Right cardiac atrium (tissue), 5 donors: ENCODE results near the gene LRRC32. TPM values are rescaled to one million over a fixed set of nuclear protein-coding genes. Genes with fewer than 3 reads are reported as not detected.

ENCODE experiments used
- ATAC-seq, 2 donors: fragments of 200-7000 bp; cut with Tn5 transposase; one replicate each; pipeline versions ENCODE4 v1.8.0 to v1.9.1; 2020; ENCODE audit warnings: moderate library complexity in 2 of 2, mild to moderate bottlenecking in 1 of 2
- DNase-seq, 3 donors: peaks; one replicate each; pipeline ENCODE4 v3.0.0-alpha.2; 2020
- H3K27ac ChIP-seq: one replicate; pipeline ENCODE4 v1.5.1; 2013; ENCODE audit warnings: mild to moderate bottlenecking, low read length, control low read depth, moderate library complexity
- H3K27me3 ChIP-seq: one replicate; pipeline ENCODE4 v1.6.1; 2013; ENCODE audit not compliant: control insufficient read depth, insufficient read depth
- H3K4me1 ChIP-seq: one replicate; pipeline ENCODE4 v1.6.1; 2013; ENCODE audit warnings: low read length; ENCODE audit not compliant: control insufficient read depth, insufficient read depth
- H3K4me3 ChIP-seq: one replicate; pipeline ENCODE4 v1.5.1; 2013; ENCODE audit warnings: low read length, control low read depth
- H3K9me3 ChIP-seq: one replicate; pipeline ENCODE4 v1.6.1; 2013; ENCODE audit warnings: low read length; ENCODE audit not compliant: control insufficient read depth
- WGBS: extraction: QIAGEN DNeasy Blood & Tissue Kit; methylation state at CpG from one replicate; pipeline ENCODE4 v1.1.7; 2013; 5-methylcytosine and 5-hydroxymethylcytosine counted together
- intact Hi-C, 4 donors: fragments of 100-400 bp; cut with DNase I; formaldehyde crosslinking; loops; one replicate each; pipeline versions ENCODE4 v1.11.0 to v1.14.0; 2022 to 2023
- polyA plus RNA-seq: library from polyadenylated mRNA; stranded (reverse); fragments of 200-250 nt; gene quantifications from one replicate; pipeline ENCODE4 v1.2.3, GENCODE V29; 2013
- total RNA-seq, 4 donors: library from RNA; stranded (reverse); fragmentation: NEBNext Ultra II Directional; extraction: Animal tissue kit (Norgen Biotek cat#: 25700); gene quantifications; one replicate each; pipeline ENCODE4 v1.2.1, GENCODE V29; 2021
- donor health status: healthy with polysubstance abuse.
- donor health status: DM: no; HTN: yes; CAD: no.
- donor health status: DM: no; HTN: no; CAD: no.
- donor health status: DM: no; HTN: yes; CAD: no; lungs with severe emphysema.
- donor health status: DM: yes; HTN: yes; CAD: no.

LRRC32 gene
- total and polyA plus RNA-seq, 5 donors = 27.7 to 72.1 (median 47.1) TPM

DNA sequence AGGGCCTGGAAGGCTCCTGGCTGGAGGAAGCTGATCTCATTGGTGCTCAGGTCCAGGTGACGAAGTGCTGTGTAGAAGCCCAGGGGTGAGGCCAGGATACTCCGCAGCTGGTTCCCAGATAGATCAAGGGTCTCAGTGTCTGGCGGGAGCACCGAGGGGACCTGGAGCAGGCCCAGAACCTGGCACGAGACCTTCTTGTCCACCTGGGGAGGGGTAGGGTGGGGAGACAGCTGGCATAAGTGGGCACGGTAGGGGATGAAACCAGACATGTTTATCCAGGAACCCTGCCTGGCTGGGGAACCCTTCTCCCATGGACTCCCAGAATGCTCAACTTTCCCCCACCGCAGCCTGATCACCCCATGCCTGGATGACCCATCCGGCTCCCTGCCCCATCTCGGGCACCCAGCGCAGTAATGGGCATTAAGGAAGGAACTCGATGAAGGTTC, 9.2 kb downstream of the LRRC32 start:
- H3K4me1 ChIP-seq = no peaks in the 10 kb centered on the region
- H3K27ac ChIP-seq = no peak overlapping the region
- intact Hi-C loops = no loop called here

DNA sequence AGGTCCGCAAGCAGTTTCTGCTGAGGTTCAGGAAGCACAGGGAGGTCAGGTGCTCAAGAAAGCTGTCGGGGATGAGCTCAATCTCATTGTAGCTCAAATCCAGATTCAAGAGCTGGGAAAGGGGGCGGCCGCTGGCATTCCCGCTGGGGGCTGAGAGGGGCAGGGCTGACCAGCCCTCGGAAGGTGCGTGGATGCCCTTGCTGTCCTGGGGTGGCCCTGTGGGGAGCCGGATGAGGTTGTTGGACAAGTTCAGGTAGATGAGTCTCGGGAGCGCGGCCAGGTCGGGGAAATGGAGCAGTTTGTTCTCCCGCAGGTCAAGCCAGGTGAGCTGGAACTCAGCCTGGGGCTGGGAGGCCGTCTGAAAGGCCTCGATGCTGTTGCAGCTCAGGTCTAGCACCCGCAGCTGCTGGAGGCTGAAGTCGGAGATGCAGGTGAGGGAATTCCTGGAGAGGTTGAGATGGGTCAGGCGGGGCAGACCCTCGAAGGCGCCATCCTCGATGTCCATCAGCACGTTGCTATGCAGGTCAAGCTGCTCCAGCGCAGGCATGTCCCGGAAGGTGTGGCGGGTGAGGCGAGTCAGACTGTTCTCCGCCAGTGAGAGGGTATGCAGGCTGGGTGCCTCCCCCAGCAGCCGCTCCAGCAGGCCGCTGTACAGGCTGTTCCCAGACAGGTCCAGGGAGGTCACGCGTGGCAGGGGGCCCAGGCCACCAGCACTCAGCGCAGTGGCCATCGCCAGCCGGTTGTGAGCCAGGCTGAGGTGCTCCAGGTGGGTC, 9.8 kb downstream of the LRRC32 start:
- WGBS = 91% methylated on average over 34 of the region's 34 CpGs
- Histone ChIP-seq H3K27ac (no peak overlapping the region), H3K4me3 (no peak overlapping the region), H3K4me1 (no peaks in the 10 kb centered on the region), H3K9me3 (no peaks in the 10 kb centered on the region), H3K27me3 (no peaks in the 10 kb centered on the region)
- intact Hi-C loops = no loop called here
- ATAC-seq = no peak
- peak in 1 of 3 donors; percentile 63 for DNase-seq

More for the DNA sequence above, 9.2 kb downstream of the LRRC32 start:
- Histone ChIP-seq H3K4me3 (no peak overlapping the region), H3K27me3 (no peaks in the 10 kb centered on the region), H3K9me3 (no peaks in the 10 kb centered on the region)
- 91% methylated on average over 11 of the region's 11 CpGs for WGBS
- no peak for ATAC-seq
- DNase-seq = no peak

DNA sequence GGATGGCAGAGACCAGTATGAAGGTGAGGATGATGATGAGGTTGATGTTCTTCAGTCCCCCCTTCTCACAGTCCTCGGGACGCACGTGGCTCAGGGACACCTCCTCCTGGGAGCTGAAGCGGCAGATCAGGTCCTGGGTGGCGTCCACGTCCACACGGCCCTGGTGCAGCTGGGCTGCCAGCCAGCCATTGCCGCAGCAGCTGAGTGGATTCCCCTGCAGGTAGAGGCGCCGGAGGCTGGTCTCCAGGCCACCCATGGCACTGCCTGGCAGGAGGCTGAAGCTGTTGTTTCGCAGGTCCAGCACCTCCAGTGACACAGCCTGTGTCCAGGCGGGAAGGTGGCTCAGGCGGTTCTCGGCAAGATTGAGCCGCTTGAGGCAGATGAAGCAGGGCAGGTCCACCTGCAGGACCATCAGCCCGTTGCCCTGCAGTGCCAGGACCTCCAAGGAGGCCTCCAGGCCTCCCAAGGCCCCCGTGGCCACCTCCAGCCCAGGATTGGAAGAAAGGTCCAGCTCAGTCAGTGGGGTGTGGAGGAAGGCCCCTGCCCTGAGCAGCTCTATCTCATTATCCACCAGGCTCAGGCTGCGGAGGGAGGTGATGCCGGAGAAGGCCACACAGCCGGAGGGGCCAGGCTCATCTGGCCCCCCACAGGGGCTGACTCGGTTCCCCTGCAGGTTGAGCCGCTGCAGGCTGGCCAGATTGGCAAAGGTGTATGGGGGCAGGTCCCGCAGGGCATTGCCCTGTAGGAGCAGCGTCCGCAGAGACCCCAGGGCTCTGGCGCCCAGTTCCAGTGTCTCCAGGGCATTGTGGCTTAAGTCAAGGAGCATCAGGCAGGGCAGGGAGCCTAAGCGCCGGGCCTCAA, 10.6 kb downstream of the LRRC32 start:
- WGBS = 93% methylated on average over 28 of the region's 28 CpGs
- Histone ChIP-seq H3K4me1 (peaks cover 2% of the 10 kb centered on the region), H3K9me3 (no peaks in the 10 kb centered on the region), H3K27ac (no peak overlapping the region), H3K4me3 (no peak overlapping the region), H3K27me3 (no peaks in the 10 kb centered on the region)
- intact Hi-C loops = no loop called here
- peak in 1 of 3 donors; percentile 57 for DNase-seq
- no peak for ATAC-seq

DNA sequence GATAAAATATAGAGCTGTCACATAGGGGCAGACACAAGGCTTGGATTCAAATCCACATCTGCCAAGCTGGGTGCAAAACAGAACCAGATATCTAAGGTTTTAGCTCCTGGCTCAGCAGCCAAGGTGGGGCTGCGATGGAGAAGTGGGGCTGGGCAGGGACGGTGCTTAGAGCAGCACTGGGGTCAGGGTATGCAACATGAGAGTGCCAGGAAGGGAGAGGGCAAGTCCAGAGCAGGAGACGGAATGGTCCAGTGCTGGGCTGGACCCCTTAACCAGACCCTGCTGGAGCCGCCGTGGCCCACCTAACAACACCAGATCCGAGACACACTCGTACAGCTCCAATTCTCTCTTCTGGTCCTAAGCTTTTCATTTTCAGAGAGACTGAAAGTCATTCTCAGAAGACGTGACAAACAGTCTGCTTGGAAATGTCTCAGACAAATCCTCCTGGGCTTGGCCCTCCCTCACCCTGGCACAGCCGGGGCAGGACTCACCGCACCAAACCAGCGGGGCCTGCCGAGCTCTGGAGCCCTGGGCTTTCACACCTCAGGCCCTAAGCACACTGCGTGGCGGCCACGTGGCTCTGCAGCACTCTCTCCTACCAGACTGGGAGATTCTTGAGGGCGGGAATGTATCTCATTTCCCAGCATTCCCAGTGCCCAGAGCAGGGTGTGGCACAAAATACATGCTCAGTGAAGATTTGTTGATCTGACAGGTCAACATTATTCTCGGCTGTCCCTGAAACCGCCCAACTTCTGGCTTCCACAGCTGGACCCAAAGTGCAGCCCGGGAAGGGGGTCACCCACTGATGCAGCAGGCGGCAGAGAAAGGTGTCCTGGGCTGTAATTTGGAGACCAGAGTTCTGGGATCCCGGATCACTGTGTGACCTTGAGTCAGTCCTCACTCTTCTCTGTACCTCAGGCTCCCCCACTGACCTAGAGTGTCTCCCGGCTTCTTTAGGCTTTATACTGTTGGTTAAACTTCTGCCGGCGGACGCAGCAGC, 11.6 kb downstream of the LRRC32 start:
- ATAC-seq (no peak), DNase-seq (peak in 1 of 3 donors; percentile 39)
- Histone ChIP-seq H3K9me3 (no peaks in the 10 kb centered on the region), H3K27me3 (no peaks in the 10 kb centered on the region), H3K4me3 (no peak overlapping the region), H3K27ac (no peak overlapping the region), H3K4me1 (peaks cover 4% of the 10 kb centered on the region)
- intact Hi-C loops = no loop called here
- 83% methylated on average over 25 of the region's 25 CpGs for WGBS

DNA sequence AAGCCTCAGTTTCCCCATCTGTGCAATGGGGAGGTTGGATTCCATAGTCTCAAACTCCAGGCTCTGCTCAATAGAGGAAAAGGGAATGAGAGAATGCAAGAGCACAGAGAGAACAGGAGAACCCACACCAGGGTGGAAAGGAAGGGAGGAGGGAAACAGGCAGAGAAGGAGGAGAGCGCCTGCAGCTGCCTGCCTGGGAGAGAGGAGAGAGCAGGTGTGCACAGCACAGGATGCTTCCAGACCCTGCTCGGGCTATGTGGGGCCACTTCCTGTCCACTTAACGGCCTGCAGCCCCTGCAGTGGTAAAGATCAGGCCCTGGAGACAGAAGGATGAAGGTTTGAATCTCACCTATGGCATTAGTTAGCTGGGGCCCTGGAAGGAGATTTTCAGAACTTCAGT, 12.3 kb downstream of the LRRC32 start:
- intact Hi-C loops = no loop called here
- no peak for DNase-seq
- WGBS = 62% methylated on average over 3 of the region's 3 CpGs
- no peak for ATAC-seq
- Histone ChIP-seq H3K4me3 (no peak overlapping the region), H3K27me3 (no peaks in the 10 kb centered on the region), H3K4me1 (peaks cover 4% of the 10 kb centered on the region), H3K9me3 (no peaks in the 10 kb centered on the region), H3K27ac (no peak overlapping the region)

DNA sequence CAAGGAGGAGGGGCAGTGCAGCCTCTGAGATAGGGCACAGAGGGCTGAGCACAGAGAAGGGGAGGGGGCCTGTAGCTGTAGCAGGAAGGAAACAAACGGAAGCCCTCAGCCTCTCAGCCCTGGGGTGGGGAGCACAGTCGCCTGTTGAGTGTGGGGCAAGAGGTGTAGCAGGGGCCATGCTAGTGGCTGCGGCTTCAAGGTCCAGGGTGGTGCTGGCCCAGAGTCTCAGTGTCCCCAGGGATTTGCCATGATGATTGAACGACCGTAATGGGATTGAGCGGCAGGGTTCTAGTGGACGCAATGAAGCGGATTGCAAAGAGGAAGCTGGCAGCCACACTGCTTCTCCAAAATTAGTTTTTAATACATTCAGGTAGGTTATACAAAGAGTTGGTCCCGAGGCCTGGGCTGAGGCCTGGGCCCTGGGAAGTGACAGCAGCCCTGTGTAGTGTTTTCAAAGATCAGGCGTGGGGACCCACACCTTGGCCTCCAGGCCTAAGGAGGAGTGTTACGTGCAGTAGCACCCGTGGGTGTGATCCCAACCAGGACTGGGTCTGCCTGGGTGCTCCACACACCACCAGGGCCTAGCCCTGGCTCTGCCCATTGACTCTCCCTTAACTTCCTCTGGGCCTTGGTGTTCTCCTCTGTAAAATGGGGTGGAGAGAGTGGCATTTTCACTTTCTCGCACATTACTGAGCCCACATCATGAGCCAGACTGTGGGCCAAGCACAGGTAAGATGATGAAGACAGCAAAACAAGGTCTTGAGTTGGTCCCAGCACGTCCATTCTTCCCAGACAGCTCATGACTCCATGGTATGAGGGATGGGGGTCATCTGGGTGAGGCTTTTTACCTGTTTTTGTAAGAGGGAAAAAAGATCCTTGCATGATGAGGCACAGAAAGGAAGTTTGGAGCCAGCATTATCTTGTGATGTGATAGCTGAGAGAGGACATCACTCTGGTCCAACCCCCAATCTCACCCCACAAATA, 13.1 kb downstream of the LRRC32 start:
- intact Hi-C loops = no loop called here
- WGBS = 74% methylated on average over 14 of the region's 14 CpGs
- Histone ChIP-seq H3K4me3 (no peak overlapping the region), H3K27ac (peak overlapping the region; percentile 14), H3K27me3 (no peaks in the 10 kb centered on the region), H3K9me3 (no peaks in the 10 kb centered on the region), H3K4me1 (peaks cover 4% of the 10 kb centered on the region)
- DNase-seq = peak in 1 of 3 donors; percentile 49
- ATAC-seq = no peak

DNA sequence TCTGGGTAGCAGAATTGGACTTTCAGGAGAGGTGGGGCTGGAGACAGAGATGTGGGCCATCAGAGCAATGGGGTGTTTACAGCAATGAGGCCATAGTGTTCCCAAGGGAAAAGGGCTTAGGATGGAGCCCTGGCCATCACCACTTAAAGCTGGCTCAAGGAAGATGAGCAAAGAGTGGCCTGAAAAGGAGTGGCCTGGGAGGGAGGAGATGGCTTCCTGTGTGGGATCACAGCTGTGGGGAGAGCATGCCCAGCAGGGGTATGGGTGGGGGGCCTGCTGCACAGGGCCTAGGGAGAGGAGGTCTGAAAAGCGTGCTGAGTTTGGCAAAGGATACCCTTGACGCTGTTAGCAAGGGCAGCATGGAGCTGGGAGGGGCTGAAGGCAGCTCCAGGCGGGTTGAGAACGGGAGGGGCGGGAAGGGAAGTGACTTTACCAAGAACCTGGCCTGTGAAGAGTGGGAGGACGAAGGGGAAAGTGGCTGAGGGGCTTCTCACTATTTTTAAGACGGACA, 13.9 kb downstream of the LRRC32 start:
- intact Hi-C loops = no loop called here
- WGBS = 39% methylated on average over 7 of the region's 7 CpGs
- Histone ChIP-seq H3K27me3 (no peaks in the 10 kb centered on the region), H3K4me1 (peaks cover 4% of the 10 kb centered on the region), H3K9me3 (no peaks in the 10 kb centered on the region), H3K4me3 (no peak overlapping the region), H3K27ac (peak overlapping the region; percentile 14)
- ATAC-seq (peak; percentile 15 to 26), DNase-seq (peak in 1 of 3 donors; percentile 76)

DNA sequence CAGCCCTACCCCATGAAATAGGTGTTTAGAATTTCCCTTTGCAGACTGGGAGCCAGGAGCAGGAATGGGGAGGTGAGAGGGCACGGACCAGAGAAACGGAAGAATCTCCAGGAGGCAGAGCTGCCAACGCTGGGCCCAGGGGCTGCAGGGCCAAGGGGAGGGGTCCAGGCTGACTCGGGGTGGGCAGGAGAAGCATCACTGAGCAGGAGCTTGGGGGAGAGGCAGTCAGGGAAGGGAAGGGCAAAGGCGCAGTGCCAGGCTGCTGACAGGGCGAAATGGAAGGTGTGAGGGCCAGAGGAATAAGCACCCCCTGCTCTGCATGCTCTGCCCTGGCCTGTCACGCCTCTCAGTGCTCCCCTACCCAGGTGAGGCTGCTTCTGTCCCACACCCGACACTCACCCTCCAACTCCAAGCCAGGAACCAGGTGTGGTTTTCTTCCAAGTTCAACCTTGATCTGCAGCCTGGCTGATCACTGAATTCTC, 14.5 kb downstream of the LRRC32 start:
- H3K27me3 ChIP-seq = no peaks in the 10 kb centered on the region
- H3K4me3 ChIP-seq = no peak overlapping the region
- H3K9me3 ChIP-seq = no peaks in the 10 kb centered on the region
- intact Hi-C loops = no loop called here
- DNase-seq = peak in 1 of 3 donors; percentile 73
- H3K27ac ChIP-seq = no peak overlapping the region
- peaks cover 4% of the 10 kb centered on the region for H3K4me1 ChIP-seq
- 76% methylated on average over 8 of the region's 8 CpGs for WGBS
- ATAC-seq = no peak

DNA sequence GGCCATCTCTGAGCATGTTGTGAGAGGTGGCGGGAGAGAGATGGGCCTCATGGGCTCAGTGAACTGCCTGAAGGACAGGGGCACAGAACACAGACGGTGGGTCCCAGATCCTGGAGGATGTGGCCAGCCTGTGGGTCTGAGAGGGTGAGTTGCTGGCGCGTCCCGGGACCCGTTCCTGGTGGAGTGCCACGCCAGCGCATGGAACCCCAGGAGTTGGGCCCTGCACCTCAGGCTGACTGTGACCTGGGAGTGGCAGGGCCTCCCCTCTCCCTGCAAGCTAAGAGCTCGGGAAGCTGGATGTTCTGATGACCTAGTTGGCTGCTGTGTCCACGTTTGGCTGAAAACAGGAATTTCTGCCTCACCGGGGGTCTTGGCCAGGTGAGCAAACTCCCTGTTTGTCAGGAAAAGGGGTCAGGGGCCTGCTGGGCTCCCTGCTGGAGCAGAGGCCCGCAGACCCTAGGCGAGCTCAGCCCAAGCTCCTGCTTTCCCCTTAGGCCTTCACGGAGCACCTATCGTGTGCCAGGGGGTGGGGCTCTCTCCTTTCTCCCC, 15.0 kb downstream of the LRRC32 start:
- peak overlapping the region; percentile 19 for H3K27ac ChIP-seq
- H3K4me3 ChIP-seq = no peak overlapping the region
- DNase-seq = peak in 1 of 3 donors; percentile 59
- peaks cover 4% of the 10 kb centered on the region for H3K4me1 ChIP-seq
- no peaks in the 10 kb centered on the region for H3K27me3 ChIP-seq
- intact Hi-C loops = no loop called here
- WGBS = 74% methylated on average over 15 of the region's 15 CpGs
- no peaks in the 10 kb centered on the region for H3K9me3 ChIP-seq
- ATAC-seq = no peak
